HG03103 (cell line): Measurements from ENCODE around the gene NUP160.

Experiments used
- ATAC-seq: cut with Tn5 transposase; IDR thresholded peaks from one replicate; pipeline ENCODE4 v1.9.1; 2021; ENCODE audit warnings: low read depth; ENCODE audit not compliant: unreplicated experiment

NUP160 gene

DNA sequence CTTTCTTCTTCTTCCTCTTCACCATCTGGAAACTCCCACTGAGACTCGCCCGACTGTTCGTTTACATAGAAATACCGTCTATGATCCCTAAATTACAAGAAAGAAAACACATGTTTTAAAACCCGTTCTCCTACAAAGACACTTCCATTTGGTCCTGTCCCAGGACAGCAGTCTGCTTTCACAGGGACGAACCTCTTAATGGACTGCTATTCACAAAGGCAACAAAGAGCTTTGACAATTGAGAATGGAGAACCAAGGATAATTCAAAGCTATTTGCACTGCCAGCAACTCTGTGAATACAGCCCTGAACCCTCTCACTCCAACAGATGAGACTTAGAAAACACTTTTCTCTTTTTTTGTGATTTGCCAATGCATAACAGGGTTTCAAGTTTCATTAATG lies 116.7 kb downstream of the NUP160 start:
- no peak for ATAC-seq
